NCI-H748 (cell line): Measurements from ENCODE around the gene C2orf81.
A peak's percentile ranks its signal among the peaks of the same experiment; 100 is the strongest.

Experiments
- DNase-seq: peaks from one replicate; lab custom pipeline; 2025; ENCODE audit not compliant: unreplicated experiment; lab: John Stamatoyannopoulos, UW

C2orf81 gene

GRCh38 chr2:74391209-74391579 is 30.2 kb downstream of the C2orf81 start:
- DNase-seq = peak; percentile 44

- peak; percentile 41 for DNase-seq
These were observed 30.8 kb downstream of the C2orf81 start for GRCh38 chr2:74390606-74391005.

- no peak for DNase-seq
These were observed 34.1 kb downstream of the C2orf81 start for GRCh38 chr2:74387346-74387745.

DNA sequence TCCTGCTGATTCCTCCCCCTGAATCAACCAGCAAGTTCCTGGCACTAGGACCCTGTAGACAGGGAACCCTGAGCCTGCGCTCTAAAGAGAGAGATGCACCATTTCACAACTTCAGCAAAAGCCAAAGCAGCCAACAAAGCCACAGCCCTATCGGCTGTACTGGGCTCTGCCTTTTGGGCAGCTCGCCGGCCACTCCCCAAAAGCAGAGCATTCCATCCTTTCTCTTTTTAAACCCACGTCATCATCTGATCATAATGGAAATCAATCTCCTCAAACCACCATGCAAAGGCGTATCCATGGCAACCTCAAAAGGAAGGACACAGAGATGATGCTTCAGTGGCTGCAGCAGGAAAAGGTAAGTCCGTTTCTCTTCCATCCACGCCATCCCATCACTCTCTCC is 36.0 kb downstream of the C2orf81 start:
- DNase-seq = no peak

DNA sequence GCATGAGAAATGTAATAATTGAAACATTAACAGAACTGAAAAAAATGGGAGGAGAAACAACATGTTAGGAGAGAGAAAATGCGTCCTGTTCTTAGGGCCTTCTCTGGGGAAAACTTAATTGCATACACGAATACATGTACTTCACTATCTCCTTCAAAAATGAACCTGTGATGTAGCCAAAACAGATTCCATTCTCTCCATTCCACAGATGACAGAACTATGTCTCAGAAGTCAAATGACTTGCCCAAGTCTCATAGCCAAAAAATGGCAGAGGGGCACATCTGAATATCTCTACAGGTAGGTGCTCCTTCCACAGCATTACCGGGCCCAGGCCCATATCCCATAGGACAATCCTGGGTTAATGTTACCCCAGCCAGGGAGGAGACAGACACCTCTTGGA is 37.4 kb downstream of the C2orf81 start:
- no peak for DNase-seq

DNA sequence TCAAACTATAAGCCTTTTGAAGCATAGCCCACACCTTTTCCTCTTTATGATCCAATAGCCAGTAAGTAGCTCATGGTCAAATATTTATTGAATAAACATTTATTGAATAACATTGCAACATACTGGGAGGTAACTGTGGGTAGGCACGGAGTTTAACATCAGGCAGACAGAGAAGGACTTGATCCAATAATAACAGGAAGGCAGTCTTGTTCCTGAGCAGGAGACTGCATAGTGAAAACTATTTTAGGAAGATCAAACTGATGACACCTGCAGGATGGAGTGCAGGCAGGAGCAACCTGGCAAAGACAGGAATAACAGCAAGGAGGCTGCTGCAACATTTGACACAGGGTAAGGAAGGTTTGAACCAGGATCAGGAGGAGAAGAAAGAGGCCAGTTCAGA is 38.2 kb downstream of the C2orf81 start:
- no peak for DNase-seq

DNA sequence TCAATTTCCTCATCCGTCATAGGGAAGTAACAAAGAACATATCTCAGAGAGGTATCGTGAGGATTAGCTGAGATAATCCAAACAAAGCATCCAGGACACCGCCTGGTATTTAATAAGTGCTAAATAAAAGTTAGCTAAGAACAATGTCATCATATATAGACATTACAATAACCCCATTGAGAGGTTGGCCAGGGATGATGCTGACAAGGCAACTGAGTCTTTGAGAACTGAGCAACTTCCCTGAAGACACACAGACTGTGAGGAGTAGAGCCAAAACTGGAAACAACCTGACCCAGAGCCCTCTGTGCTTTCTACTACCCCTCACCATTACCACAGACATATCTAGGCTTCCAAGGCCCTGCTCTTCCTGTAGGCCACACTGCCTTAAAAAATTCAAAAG is 39.7 kb downstream of the C2orf81 start:
- no peak for DNase-seq

GRCh38 chr2:74379851-74380789 is 41.3 kb downstream of the C2orf81 start, which contains the start of gene DCTN1:
Gene DCTN1 (minus strand): TSS chr2:74380311. CDS start chr2:74380037, 274 bp downstream.
- DNase-seq = no peak

DNA sequence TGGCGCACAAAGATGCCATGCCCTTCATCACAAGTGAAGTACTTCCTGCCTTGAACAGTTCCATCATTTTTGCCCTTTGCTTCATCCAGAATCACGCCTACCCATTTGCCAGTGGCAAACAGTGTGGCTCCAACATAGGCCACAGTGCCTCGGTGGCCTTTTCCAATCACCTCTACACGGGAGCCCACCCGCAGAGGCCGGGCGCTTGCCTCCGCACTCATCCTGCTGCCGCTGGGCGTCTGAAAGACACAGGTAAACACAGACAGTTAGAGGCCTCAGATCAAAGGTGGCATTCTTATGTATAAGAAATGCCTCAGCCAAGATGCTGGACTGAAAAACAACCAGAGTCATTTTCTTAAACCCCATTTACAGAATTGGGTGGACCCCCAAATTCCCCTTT is 43.4 kb downstream of the C2orf81 start:
- no peak for DNase-seq

DNA sequence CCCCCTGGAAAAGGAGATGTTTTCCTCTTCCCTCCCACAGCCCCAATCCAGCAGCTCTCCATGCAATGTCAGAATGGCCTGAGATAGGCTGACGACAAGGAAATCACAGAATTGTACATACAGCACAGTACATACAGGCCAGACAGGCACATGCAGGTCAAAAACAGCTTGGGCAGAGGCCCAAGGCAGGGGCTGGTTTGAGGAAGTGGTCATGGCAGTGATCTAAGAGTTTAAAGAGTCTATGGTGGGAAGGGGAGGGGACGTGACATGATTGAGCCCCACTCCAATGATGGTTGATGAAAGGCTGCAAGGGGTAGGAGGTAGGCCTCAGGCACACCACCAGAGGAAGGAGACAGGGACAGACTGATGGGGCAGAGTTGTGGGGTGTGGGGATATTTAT is 45.6 kb downstream of the C2orf81 start:
- no peak for DNase-seq

DNA sequence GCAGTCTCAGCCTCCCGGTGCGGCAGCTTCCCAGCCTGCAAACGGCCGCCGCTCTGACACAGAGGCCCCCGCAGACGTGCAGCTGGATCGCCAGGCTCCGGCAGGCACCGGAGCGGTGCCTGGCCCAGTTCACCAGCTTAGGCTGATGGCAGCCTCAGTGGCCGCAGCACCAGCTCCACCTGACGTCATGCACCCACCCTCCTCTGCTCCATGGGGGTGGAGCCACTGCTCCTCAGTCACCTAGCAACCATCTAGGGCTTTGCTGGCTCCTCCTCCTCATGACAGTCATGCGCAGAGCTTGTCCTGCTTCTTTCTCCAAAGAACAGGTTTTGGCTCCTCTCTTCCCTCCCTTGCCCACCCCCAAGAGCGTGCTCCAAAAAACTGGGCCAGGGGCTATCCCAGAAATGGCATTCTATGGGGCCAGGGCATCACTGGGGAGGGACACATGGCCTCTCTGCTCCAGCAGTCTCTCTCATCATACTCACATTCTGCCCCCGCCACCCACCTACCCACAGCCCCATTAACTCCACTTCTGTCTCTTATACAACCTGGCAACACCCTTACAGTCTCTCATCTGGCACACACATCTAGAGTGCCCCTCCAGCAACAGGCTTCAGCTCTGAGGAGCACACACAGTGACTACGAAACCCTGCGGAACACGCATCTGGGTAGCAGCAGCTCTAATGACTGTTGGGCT is 46.8 kb downstream of the C2orf81 start:
- DNase-seq = peak; percentile 85

GRCh38 chr2:74373985-74374384 is 47.4 kb downstream of the C2orf81 start:
- DNase-seq = peak; percentile 19

GRCh38 chr2:74373221-74373676 is 48.2 kb downstream of the C2orf81 start:
- no peak for DNase-seq

GRCh38 chr2:74372674-74373073 is 48.7 kb downstream of the C2orf81 start:
- no peak for DNase-seq

- no peak for DNase-seq
These were observed 50.0 kb downstream of the C2orf81 start for GRCh38 chr2:74371421-74371820.

DNA sequence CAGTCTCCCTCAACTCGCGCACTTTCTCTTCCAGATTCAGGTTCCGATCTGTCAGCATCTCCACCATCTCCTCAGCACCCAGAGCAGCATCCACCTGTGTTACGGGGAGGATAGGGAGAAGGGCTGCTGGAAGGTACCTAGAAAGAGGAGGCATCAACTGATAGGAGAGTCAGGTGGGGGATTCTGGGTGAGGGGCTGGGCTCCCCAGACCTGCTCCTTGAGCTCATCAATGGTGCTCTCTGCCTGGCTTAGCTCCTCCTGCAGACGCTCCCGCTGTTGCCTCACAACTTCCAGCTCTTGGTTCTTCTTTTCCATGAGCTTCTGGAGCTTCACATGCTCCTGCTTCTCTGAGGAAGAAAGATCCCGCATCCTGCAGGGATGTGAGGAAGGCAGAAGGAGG is 51.4 kb downstream of the C2orf81 start:
- no peak for DNase-seq

- no peak for DNase-seq
These were observed 52.9 kb downstream of the C2orf81 start for GRCh38 chr2:74368499-74368898.

DNA sequence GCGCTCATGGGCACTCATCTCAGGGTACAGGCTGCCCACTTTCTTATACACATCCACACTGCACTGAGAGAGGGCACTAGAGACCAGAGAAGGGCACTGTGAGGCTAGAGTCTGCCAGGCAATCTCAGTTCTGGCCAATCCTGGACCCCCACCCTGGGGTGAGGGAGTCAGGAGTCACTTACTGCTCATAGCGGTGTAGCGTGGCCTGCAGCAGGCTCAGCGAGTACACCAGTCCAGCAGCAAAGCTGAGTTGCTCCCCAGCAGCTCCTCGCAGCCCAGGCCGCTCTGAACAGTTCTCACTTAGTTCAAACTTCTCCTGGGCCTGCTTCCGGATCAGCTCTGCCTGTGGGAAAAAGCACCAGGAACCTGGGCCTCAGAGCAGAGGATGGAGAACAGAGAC is 53.6 kb downstream of the C2orf81 start:
- no peak for DNase-seq

GRCh38 chr2:74366036-74366435 is 55.4 kb downstream of the C2orf81 start:
- no peak for DNase-seq

DNA sequence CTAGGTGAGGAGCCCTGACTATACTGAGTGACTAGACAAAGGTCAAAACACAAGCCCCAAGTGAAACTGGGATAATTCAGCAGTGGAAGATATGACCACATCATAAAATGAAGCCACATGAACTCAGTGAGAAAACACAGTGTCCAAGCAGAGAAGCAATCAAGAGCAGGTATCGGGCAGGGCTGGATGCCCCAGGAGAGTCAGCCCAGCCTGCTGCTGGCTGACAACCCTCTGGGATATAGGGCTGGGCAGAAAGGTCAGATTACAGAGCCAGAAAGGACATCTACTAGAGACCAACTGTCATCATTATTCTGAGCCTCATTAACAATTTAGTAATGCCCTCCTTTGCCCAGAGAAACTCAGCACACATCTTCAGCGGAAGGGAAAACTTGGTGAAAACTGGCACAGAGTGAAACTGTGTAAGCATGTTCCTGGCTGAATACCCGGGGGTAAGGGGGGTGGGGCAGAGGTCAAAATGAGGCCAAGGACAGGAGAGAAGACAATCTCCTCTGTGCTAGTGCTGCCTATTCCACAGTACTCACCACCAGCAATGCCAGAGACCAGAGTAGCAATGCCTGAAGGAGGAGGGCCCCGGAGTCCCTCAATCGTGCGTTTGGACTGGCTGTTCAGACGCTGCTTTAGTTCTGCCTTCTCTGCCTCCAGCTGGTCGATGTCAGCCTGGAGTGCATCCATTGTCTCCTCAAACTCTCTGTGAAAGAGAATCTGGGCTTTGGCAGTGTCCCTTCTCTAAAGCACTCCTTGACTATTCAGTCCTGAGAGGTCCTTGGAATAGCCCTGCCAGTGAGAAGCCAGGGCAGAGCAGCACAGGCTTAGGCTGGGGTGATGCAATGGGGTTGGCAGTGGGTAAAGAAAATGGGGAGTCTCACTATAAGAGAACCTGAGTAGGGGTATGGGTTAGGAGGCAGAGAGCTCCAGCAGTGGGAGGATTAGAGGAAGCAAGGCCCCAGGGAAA is 56.6 kb downstream of the C2orf81 start:
- DNase-seq = no peak
